Loucy (cell line): ENCODE measurements around the gene HS6ST1.

Experiments
- H2AFZ ChIP-seq: fragments of 200-600 bp; sonication (generic); 2 replicates; pipeline ENCODE4 v1.6.0; 2016; ENCODE audit warnings: antibody characterized with exemption, mild to moderate bottlenecking, low read length, moderate library complexity
- H3F3A ChIP-seq: fragments of 200-600 bp; 2 replicates; pipeline ENCODE4 v1.6.0; 2016; ENCODE audit warnings: antibody characterized with exemption, low read depth, mild to moderate bottlenecking
- H3K27me3 ChIP-seq: fragments of 200-600 bp; sonication (generic); 2 replicates; pipeline ENCODE4 v1.6.1; 2014; ENCODE audit warnings: low read length, mild to moderate bottlenecking; ENCODE audit not compliant: insufficient read depth, poor library complexity, severe bottlenecking
- H3K36me3 ChIP-seq: fragments of 200-600 bp; sonication (generic); 2 replicates; pipeline ENCODE4 v1.6.1; 2016; ENCODE audit warnings: low read length; ENCODE audit not compliant: insufficient read depth
- H3K4me1 ChIP-seq: fragments of 200-600 bp; sonication (generic); 2 replicates; pipeline ENCODE4 v1.5.1; 2014; ENCODE audit warnings: low read length, mild to moderate bottlenecking; ENCODE audit not compliant: insufficient read depth, poor library complexity, severe bottlenecking
- H3K4me2 ChIP-seq: fragments of 200-600 bp; sonication (generic); 2 replicates; pipeline ENCODE4 v1.6.0; 2014; ENCODE audit warnings: antibody characterized with exemption, low read length, low read depth, mild to moderate bottlenecking; ENCODE audit not compliant: poor library complexity, severe bottlenecking
- H3K4me3 ChIP-seq: fragments of 200-600 bp; sonication (generic); 2 replicates; pipeline ENCODE4 v1.5.1; 2014; ENCODE audit warnings: low read length, mild to moderate bottlenecking, mixed read lengths; ENCODE audit not compliant: poor library complexity, severe bottlenecking
- H3K79me2 ChIP-seq: fragments of 200-600 bp; sonication (generic); 2 replicates; pipeline ENCODE4 v1.6.1; 2014; ENCODE audit warnings: low read length; ENCODE audit not compliant: insufficient read depth
- H3K9ac ChIP-seq: fragments of 200-600 bp; sonication (generic); 2 replicates; pipeline ENCODE4 v1.6.0; 2014; ENCODE audit warnings: mild to moderate bottlenecking, low read depth, low read length, moderate library complexity; ENCODE audit not compliant: poor library complexity, severe bottlenecking
- H3K9me2 ChIP-seq: fragments of 200-600 bp; sonication (generic); replicated peaks from 2 replicates; pipeline ENCODE4 v1.6.1; 2016; ENCODE audit warnings: low read depth, low read length, mixed read lengths
- H3K9me3 ChIP-seq: fragments of 200-600 bp; sonication (generic); 2 replicates; pipeline ENCODE4 v1.6.1; 2014; ENCODE audit warnings: mild to moderate bottlenecking, antibody characterized with exemption, low read length, low read depth; ENCODE audit not compliant: insufficient read depth
- H4K20me1 ChIP-seq: fragments of 200-600 bp; sonication (generic); 2 replicates; pipeline ENCODE4 v1.6.0; 2014; ENCODE audit warnings: antibody characterized with exemption, low read length, mild to moderate bottlenecking; ENCODE audit not compliant: insufficient read depth, poor library complexity, severe bottlenecking
- CTCF ChIP-seq: fragments of 200-600 bp; sonication (generic); conservative IDR thresholded peaks from 2 replicates; pipeline ENCODE4 v1.5.1; 2014; ENCODE audit warnings: mild to moderate bottlenecking, antibody characterized with exemption, low read length
- EZH2phosphoT487 ChIP-seq: fragments of 200-600 bp; IDR thresholded peaks from 2 replicates; pipeline ENCODE4 v1.6.1; 2018; ENCODE audit warnings: antibody characterized with exemption, mild to moderate bottlenecking, moderate library complexity, borderline replicate concordance

The HS6ST1 gene

GRCh38 chr2:128237081-128237534, 81.6 kb downstream of the HS6ST1 start:
- Histone ChIP-seq H3F3A (no peaks in the 10 kb centered on the region), H3K36me3 (no peaks in the 10 kb centered on the region), H3K4me2 (no peak overlapping the region), H3K27me3 (peaks cover 4% of the 10 kb centered on the region), H3K4me3 (no peak overlapping the region), H3K9ac (no peak overlapping the region), H3K4me1 (no peaks in the 10 kb centered on the region), H3K9me2 (no peaks in the 10 kb centered on the region), H4K20me1 (no peaks in the 10 kb centered on the region), H3K79me2 (no peaks in the 10 kb centered on the region), H3K9me3 (no peaks in the 10 kb centered on the region), H2AFZ (no peak overlapping the region)
- TF ChIP-seq CTCF = no peak
- TF ChIP-seq EZH2phosphoT487 = no peak

- Histone ChIP-seq H4K20me1 (no peaks in the 10 kb centered on the region), H2AFZ (no peak overlapping the region), H3K4me1 (no peaks in the 10 kb centered on the region), H3K9me2 (no peaks in the 10 kb centered on the region), H3K27me3 (peaks cover 4% of the 10 kb centered on the region), H3K9ac (no peak overlapping the region), H3K4me3 (no peak overlapping the region), H3K4me2 (no peak overlapping the region), H3K36me3 (no peaks in the 10 kb centered on the region), H3F3A (no peaks in the 10 kb centered on the region), H3K9me3 (no peaks in the 10 kb centered on the region), H3K79me2 (no peaks in the 10 kb centered on the region)
- TF ChIP-seq EZH2phosphoT487 = no peak
- TF ChIP-seq CTCF = no peak
Measured at GRCh38 chr2:128236491-128237035, 82.1 kb downstream of the HS6ST1 start.

- Histone ChIP-seq H3K4me1 (no peaks in the 10 kb centered on the region), H3F3A (no peaks in the 10 kb centered on the region), H3K9ac (no peak overlapping the region), H3K27me3 (peaks cover 4% of the 10 kb centered on the region), H3K36me3 (no peaks in the 10 kb centered on the region), H2AFZ (no peak overlapping the region), H4K20me1 (no peaks in the 10 kb centered on the region), H3K9me2 (no peaks in the 10 kb centered on the region), H3K9me3 (no peaks in the 10 kb centered on the region), H3K4me3 (no peak overlapping the region), H3K4me2 (no peak overlapping the region), H3K79me2 (no peaks in the 10 kb centered on the region)
- no peak for TF ChIP-seq EZH2phosphoT487
- TF ChIP-seq CTCF = no peak
Measured at GRCh38 chr2:128235581-128235980, 83.1 kb downstream of the HS6ST1 start.
